GM19452 (cell line): ENCODE results near the gene B3GAT1.

ENCODE experiments used
- ATAC-seq: cut with Tn5 transposase; IDR thresholded peaks from one replicate; pipeline ENCODE4 v1.9.1; 2021; ENCODE audit not compliant: unreplicated experiment

Gene B3GAT1

GRCh38 chr11:134374171-134374570 lies 37.9 kb downstream of the B3GAT1 start:
- no peak for ATAC-seq

GRCh38 chr11:134373591-134374052 lies 38.4 kb downstream of the B3GAT1 start:
- no peak for ATAC-seq

GRCh38 chr11:134372961-134373360 lies 39.1 kb downstream of the B3GAT1 start:
- no peak for ATAC-seq

DNA sequence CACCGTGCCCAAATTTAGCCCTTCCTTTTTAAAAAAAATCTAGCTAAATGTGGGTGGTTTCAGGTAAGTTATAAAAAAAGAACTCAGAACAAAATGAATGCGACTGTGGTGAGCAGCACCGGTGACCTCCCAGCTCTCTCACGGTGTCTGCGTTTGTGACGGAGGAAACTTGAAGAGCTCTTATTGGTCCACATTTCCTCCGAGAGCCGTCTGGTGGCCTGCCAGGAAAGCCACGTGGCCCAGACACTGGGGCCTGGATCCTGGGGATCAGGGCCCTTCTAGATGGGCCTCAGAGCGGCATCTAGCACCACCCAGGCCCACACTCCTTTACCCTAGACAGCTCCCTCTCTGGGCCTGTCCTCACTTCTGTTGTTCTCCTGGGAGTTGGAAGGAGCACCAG lies 39.5 kb downstream of the B3GAT1 start:
- no peak for ATAC-seq

GRCh38 chr11:134371436-134372185 lies 40.4 kb downstream of the B3GAT1 start:
- no peak for ATAC-seq

DNA sequence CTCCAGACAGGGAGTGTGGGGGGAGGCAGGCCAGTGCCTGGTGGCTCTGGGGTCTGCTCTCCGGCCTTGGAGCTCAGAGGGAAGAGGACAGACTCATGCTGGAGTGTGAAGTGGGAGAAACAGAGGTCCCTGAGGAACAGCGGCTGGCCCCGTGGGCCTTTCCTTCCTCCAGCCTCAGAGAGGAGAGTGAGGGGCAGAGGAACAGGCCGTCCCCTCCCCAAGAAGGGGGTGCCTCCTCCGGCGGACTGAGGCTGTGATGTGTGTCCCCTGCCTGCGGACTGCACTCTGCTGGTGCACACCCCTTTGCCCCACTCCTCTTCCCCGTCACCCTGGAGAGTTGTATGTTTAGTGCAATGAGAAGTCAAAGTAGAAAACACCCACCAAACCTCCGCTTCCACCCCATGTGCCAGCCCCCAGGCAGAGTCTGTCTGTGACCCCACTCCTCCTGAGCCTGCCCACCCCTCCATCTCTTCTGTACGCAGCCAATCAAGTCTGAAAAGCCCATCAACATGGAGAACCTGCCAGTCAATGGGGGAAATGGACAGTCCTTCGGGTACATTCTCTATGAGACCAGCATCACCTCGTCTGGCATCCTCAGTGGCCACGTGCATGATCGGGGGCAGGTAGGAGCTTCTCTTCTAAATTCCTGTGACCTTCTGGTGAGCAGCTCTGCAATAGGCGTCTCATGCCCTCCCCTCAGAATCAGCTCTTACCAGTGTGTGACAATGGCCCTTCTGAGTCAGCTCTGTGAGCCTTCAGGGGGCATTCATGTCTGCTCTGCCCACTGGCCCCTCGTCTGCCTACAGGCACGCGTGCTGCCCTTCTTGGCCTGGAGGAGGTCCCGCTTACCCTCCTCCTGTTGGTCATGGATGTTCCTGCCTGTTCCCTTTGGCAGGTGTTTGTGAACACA lies 41.3 kb downstream of the B3GAT1 start:
- no peak for ATAC-seq

GRCh38 chr11:134369656-134370525 lies 42.2 kb downstream of the B3GAT1 start:
- no peak for ATAC-seq

GRCh38 chr11:134367781-134368180 lies 44.3 kb downstream of the B3GAT1 start:
- ATAC-seq: no peak

DNA sequence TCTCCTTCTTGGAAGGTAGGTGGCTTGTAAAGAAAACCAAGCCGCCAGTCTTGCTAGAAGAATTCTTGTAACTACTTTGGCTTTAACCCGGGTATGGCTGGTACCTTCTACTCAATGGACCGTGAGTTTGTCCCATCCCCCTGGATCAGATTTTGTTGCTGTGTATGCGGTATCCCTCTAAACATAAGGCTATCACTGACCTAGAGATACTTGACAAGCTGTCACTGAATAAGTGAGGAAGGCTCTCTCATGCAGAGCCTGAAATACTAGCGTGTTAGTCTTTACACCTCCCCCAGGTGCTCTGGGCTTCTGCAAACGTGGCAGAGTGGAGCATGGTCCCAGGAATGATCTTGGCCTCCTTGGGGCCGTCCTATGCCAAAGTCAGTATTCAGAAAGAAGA lies 45.8 kb downstream of the B3GAT1 start:
- no peak for ATAC-seq

DNA sequence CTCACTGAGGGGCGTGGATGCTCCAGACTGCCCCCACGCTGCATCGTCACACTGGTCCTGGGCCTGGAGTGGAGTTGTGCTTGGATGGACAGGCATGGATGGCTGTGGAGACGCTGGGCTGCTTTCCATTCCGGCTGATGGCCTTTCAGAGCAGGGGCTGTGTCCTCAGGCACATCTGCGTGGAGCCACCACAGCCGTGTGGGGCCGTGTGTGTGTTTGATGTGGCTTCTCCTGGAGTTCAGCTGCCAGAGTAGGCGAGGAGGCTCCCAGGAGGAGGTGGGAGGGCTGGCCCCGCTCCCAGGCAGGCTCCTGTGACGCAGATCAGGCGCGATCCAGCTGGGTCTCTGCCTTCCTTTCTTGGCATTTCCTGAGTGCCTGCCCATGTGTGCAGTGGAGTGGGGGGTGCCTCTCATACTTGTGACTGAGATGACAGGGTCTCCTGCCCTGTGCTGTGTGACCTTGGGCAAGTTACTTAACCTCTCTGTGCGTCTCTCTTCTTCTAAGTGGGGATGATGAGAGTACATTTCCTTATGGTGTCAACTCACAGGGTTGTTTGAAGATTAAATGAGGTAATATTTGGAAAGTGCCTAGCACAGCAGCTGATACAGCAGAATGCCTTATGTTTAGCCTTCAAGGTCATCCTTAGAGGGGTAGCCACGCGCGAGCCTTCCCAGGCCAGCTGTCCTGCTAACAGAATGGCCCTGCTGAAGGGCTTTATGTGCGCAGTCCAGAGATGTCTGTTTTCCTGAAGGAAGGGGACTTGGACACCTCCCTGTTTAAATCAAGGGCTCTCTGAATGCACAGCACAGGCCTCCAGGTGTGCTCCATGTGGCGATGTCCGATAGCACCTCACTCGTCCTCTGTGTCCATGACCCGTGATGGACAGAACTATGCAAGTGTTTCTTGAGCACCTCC lies 46.8 kb downstream of the B3GAT1 start:
- ATAC-seq: no peak

- no peak for ATAC-seq
Observed at GRCh38 chr11:134364261-134364660, 47.8 kb downstream of the B3GAT1 start.

- ATAC-seq: no peak
Observed at GRCh38 chr11:134363592-134363991, 48.5 kb downstream of the B3GAT1 start.

GRCh38 chr11:134363161-134363560 lies 48.9 kb downstream of the B3GAT1 start:
- ATAC-seq: no peak

DNA sequence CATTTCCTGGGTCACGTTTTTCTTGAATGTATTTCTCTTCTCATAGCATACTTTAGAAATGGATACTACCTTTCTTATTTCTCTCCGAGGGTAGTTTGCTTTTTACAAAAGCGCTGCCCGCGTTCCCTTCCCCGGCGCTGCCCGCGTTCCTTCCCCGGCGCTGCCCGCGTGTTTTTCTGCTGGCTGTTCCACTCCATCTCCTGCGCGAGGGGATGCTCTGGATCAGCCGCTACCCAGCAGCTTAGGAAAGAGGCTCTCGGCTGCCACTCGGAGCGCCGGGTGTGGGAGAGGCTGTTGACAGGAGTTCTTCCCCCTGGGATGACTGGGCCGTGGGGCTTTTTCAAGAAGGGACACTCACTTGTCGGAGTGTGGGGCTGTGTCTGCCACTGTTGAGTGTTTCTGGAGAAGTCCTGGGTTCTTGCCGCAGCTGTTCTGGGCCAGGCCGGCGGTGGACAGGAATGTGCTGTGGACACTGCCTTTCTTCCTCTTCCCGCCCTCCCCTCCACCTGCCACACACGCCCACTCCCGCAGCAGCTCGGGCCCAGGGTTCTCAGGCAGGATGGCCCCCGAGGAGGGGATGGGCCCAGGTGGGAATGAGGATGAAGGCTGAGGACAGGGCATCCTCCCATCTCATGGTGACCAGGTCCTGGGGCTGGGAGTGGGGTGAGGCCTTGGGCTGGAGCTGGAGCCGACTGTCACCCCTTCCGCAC lies 49.7 kb downstream of the B3GAT1 start:
- ATAC-seq: no peak

DNA sequence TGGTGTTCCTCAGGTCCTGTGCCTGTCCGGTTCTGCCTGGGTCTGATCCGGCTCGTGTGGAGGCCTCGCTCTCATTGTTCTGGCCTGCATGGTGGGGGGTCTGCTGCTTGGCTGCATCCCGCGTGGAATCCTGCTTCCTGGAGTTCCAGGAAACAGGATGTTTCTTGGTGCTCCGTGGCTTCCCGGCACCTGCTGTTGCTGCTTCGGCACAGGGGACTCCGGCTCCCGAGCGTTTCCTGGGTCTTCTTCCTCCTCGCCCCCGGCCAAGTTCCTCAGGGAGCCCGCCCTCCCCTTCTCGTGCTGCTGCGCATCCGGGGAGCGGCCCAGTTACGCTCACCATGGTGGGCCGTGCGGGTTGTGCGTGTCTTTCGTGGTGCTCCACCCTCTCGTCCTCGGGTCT lies 50.4 kb downstream of the B3GAT1 start:
- ATAC-seq: no peak

GRCh38 chr11:134360050-134360835 lies 51.8 kb downstream of the B3GAT1 start:
- ATAC-seq: peak; percentile 91

DNA sequence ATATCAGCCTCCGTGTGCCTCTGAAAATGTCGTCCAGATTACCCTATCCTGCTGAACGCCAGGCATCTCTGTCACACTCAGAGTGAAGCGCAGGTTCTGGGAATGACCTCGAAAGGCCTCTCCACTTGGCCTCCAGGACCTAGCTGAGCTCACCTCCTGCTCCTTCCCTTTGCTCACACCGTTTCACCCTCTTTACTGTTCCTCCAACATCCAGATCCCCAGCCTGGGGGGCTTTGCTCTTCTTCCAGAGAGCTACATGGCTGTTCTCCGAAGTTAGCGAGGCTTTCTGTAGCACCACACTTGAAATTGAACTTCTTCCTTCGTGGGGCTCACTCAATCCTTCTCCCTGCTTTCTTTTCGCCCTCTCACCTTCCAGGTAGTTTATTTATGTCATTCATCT lies 52.4 kb downstream of the B3GAT1 start:
- ATAC-seq: no peak

DNA sequence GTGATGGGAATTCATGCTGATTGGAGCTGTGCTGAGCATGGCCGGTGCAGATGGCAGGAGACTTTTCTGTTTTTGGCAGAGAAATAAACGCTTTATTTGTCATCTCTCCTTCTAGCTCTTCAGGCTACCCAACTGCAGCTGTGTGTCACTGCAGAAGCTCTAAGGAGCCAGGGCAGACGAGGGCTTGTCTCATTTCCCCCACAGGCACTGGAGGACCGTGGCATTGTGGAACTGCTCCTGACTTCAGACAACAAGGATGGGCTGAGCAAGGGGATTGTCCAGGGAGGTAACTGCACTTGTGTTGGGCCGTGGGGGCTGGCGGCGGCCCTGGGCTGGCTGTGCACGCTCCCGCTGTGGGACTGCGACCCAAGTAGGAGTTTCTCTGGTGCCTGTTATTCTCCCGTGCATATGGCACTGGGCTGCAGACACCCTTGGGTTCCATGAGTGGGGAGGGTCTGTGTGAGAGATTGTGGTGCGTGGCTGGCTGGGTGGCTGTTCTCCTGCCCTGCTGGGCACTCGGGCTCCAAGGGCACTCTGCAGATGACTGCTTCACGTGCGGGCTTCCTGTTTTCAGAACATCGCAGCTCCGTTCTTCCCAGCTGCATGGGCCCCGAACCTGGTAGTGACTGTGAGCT lies 53.1 kb downstream of the B3GAT1 start:
- ATAC-seq: no peak
